Measurements from ENCODE around the gene PHF3.

- TF ChIP-seq CTCF (conservative IDR thresholded peaks at IDR 0.05; ENCODE audit: low read length) = no peak
- TF ChIP-seq EZH2phosphoT487 (IDR thresholded peaks at IDR 0.05; ENCODE audit: borderline replicate concordance, low read depth, low read length) = no peak
Observed at GRCh38 chr6:63674635-63675034, 39.0 kb downstream of the PHF3 start.

Data from OCI-LY7 (cell line).